Measurements from ENCODE around the gene RPL10A. TPM values are rescaled to one million over a fixed set of nuclear protein-coding genes. Genes with fewer than 3 reads are reported as not detected.

RPL10A gene
- total and polyA plus RNA-seq, 2 of the 8 experiments (the other 6 are each of a cell fraction or from before 2014, with no cell fraction given) = 1,893 to 2,948 TPM

DNA sequence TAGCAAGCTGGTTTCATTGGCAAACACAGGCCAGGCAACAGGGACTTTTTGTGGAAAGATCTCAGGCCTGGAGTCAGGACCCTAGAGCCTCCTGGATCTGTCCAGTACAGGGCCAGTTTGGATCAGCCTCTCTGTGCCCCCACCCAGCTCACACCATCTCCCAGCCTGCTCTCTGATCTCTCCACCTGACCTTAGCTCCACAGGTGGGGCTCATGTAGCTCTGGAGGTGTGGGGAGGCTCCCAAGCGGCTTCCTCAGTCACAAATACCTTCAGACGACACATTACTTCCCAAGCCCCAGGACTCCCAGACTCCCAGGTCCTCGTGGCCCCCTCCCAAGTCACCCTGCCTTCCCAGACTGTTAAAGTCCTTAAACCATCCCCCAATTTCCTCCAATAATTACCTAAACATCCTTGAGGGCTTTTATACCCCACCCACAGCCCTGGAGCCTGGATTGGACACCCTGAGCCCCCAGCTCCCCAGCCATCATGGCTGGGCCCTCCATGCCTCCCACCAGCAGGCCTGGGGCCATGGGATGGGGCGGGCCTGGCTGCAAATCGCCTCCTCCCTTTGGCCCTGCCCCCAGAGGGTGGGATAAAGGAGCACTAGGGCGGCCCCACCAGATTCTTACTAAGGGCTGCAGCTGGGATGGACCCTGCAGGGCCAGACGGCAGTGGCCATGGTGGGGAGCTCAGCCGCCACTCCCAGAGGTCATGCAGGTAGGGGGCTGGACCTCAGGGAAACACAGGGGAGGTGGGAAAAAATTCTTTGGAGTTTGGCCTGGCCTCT lies 31.9 kb upstream of the RPL10A start:
- no peak overlapping the region for H3K4me2 ChIP-seq (ENCODE audit: insufficient read depth in 1 of 2, low read depth in 2 of 2, low read length in 2 of 2)
- H2BK15ac ChIP-seq (ENCODE audit: low read length) = no peak overlapping the region
- H3K18ac ChIP-seq (ENCODE audit: extremely low read depth, low read length) = no peak overlapping the region; the same call in 1 of the 2 replicates
- no peak overlapping the region for H4K8ac ChIP-seq (ENCODE audit: extremely low read depth, insufficient read depth, low read length)
- H2AFZ ChIP-seq (ENCODE audit: low read length) = no peak overlapping the region
- ChIA-PET POLR2A (ENCODE audit: partially characterized antibody) (interaction anchor here (0.7 to 1.7 kb wide), 5 partner anchors 8 to 117 kb away, joined by 3 to 6 read pairs (median 3); no protein-coding TSS in a partner anchor), CTCF (ENCODE audit: partially characterized antibody) (interaction anchor here (1.0 to 15.8 kb wide), 14 partner anchors 9 to 150 kb away, joined by 3 to 138 read pairs (median 4); partner anchors contain the start of genes DEF6 and PPARD)
- no peak overlapping the region for H2BK12ac ChIP-seq (ENCODE audit: low read depth, low read length)
- no peak overlapping the region for H3K9ac ChIP-seq (replicated peaks in 1 of 4; ENCODE audit: extremely low read depth in 1 of 4, low read depth in 3 of 4, low read length in 3 of 4)
- 87% methylated on average over 7 of the region's 8 CpGs; no CpG with 5 or more reads in 1 of the 2 experiments for WGBS, 2 experiments (ENCODE audit: extremely low coverage in 1 of 2, insufficient coverage in 1 of 2, insufficient read length in 1 of 2, insufficient replicate concordance in 2 of 2, low coverage in 1 of 2, low lambda C conversion rate in 2 of 2, missing lambda C conversion rate in 1 of 2)
- H3K4ac ChIP-seq (replicated peaks; ENCODE audit: insufficient read length, low read depth, low read length) = no peak overlapping the region
- H4K5ac ChIP-seq (ENCODE audit: insufficient read length, low read depth, low read length) = no peak overlapping the region
- TF ChIP-seq FOSL1 (IDR thresholded peaks at IDR 0.05; ENCODE audit: insufficient read depth, low read depth, low read length) = no peak
- no peak for TF ChIP-seq CHD2 (IDR thresholded peaks at IDR 0.05; ENCODE audit: low read length)
- TF ChIP-seq SIRT6 (IDR thresholded peaks at IDR 0.05; ENCODE audit: low read length) = no peak
- no peak for TF ChIP-seq BACH1 (IDR thresholded peaks at IDR 0.05; ENCODE audit: low read length)
- TF ChIP-seq SIX5 (IDR thresholded peaks at IDR 0.05; ENCODE audit: low read depth, low read length) = no peak
- TF ChIP-seq POU5F1 (IDR thresholded peaks at IDR 0.05; ENCODE audit: low read depth, low read length) = no peak
- no peak for TF ChIP-seq RBBP5 (IDR thresholded peaks at IDR 0.05; ENCODE audit: borderline replicate concordance, low read depth, low read length)
- no peak for TF ChIP-seq ZNF274 (IDR thresholded peaks at IDR 0.05; ENCODE audit: borderline replicate concordance, extremely low read depth, low read length)
- TF ChIP-seq EP300 (IDR thresholded peaks at IDR 0.05; ENCODE audit: borderline replicate concordance in 1 of 2, low read depth in 2 of 2, low read length in 2 of 2) = no peak
- H4K20me1 ChIP-seq (replicated peaks in 1 of 2; ENCODE audit: control insufficient read depth in 1 of 2, insufficient read depth in 2 of 2, low read length in 2 of 2) = no peaks in the 10 kb centered on the region
- no peak overlapping the region for H2AK5ac ChIP-seq (ENCODE audit: low read depth, low read length)
- H3K9me3 ChIP-seq (ENCODE audit: insufficient read depth in 2 of 2, low read depth in 1 of 2, low read length in 1 of 2) = no peaks in the 10 kb centered on the region
- DNase-seq (ENCODE audit: low read depth in 1 of 2, low spot score in 2 of 2) (no peak), FAIRE-seq (no peak)
- no peak overlapping the region for H3K23ac ChIP-seq (ENCODE audit: insufficient read length)
- no peak overlapping the region for H2BK120ac ChIP-seq (replicated peaks; ENCODE audit: low read depth, low read length)
- no peak overlapping the region for H3K27ac ChIP-seq (ENCODE audit: low read depth, low read length)
- H3K27me3 ChIP-seq (replicated peaks in 1 of 4; ENCODE audit: control insufficient read depth in 3 of 4, extremely low read depth in 1 of 4, insufficient read depth in 3 of 4, low read length in 3 of 4) = no peaks in the 10 kb centered on the region
- H3K14ac ChIP-seq (ENCODE audit: insufficient read length) = no peak overlapping the region
- H3K4me3 ChIP-seq (ENCODE audit: extremely low read depth in 1 of 4, insufficient read depth in 2 of 4, low read depth in 3 of 4, low read length in 4 of 4) = no peak overlapping the region
- no peak overlapping the region for H2BK5ac ChIP-seq (ENCODE audit: low read depth, low read length)
- no peak overlapping the region for H3K56ac ChIP-seq (replicated peaks; ENCODE audit: insufficient read length, low read depth, low read length)
- no peak overlapping the region for H2BK20ac ChIP-seq (ENCODE audit: low read length)
- H3K79me2 ChIP-seq (ENCODE audit: control insufficient read depth in 1 of 2, insufficient read depth in 2 of 2, low read length in 2 of 2) = no peaks in the 10 kb centered on the region
- H3K36me3 ChIP-seq (ENCODE audit: control insufficient read depth in 2 of 4, insufficient read depth in 4 of 4, low read length in 3 of 4) = no peaks in the 10 kb centered on the region
- peaks cover 0 to 2% (median 0%) of the 10 kb centered on the region in 4 experiments; a peak in 1 of 7 replicates for H3K4me1 ChIP-seq (replicated peaks in 1 of 4; ENCODE audit: control insufficient read depth in 3 of 4, insufficient read depth in 4 of 4, low read length in 3 of 4)
- no peaks in the 10 kb centered on the region for H3K79me1 ChIP-seq (ENCODE audit: low read depth, low read length)
- no peaks in the 10 kb centered on the region for H3K23me2 ChIP-seq (ENCODE audit: low read depth, low read length)
- no peak overlapping the region for H4K91ac ChIP-seq (replicated peaks; ENCODE audit: insufficient read length, low read length)

Data from H1 (cell line).